ENCODE measurements around the gene CD63.

GRCh38 chr12:55737581-55738122 lies 8.8 kb upstream of the CD63 start:
- TF ChIP-seq CTCF (IDR thresholded peaks at IDR 0.05) (no peak), POLR2A (IDR thresholded peaks at IDR 0.05) (no peak)
